Measurements from ENCODE around the gene QARS1.
A peak's percentile ranks its signal among the peaks of the same experiment; 100 is the strongest.

DNA sequence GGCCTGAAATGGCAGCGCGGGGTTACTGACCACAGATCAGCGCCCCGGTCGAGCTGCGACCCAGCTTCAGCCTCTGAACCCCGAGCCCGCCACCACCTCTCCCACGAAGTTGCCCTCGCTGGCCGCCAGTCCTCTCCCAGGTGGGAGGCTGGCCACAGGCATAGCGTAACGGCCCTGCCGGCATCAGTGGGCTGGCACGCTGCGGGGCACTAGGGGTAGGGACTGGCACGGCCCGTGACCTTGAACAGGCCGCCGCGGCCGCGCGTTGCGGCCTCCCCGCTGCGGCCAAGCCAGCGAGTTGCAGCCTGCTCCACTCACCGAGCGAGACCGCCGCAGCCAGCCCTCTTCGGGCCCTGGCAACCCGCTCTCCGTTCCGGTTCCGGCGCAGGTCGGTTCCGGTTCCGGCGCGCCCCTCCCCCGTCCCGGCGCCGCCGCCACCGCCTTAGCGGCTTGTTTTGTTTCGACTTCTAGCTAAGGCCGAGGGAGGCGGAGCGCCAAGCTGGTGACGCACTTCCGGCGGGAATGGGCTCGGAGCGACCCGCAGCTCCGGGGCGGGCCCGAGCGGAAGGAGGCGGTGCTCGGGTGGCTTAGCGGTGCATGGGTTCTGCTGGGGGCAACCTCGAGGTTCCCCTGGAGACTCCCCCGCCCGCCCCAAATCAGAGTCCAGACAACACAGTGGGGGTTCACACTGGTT is 16.0 kb upstream of the QARS1 start, which contains the start of gene USP19:
- TF ChIP-seq TAF1 (IDR thresholded peaks at IDR 0.05; ENCODE audit: borderline replicate concordance, insufficient read depth, low read length) (peak; percentile 13; the same call in 1 of the 2 replicates), POLR2AphosphoS5 (IDR thresholded peaks at IDR 0.05; ENCODE audit: low read depth, low read length) (peak; percentile 69)
- TF ChIP-seq, protein P1, sequence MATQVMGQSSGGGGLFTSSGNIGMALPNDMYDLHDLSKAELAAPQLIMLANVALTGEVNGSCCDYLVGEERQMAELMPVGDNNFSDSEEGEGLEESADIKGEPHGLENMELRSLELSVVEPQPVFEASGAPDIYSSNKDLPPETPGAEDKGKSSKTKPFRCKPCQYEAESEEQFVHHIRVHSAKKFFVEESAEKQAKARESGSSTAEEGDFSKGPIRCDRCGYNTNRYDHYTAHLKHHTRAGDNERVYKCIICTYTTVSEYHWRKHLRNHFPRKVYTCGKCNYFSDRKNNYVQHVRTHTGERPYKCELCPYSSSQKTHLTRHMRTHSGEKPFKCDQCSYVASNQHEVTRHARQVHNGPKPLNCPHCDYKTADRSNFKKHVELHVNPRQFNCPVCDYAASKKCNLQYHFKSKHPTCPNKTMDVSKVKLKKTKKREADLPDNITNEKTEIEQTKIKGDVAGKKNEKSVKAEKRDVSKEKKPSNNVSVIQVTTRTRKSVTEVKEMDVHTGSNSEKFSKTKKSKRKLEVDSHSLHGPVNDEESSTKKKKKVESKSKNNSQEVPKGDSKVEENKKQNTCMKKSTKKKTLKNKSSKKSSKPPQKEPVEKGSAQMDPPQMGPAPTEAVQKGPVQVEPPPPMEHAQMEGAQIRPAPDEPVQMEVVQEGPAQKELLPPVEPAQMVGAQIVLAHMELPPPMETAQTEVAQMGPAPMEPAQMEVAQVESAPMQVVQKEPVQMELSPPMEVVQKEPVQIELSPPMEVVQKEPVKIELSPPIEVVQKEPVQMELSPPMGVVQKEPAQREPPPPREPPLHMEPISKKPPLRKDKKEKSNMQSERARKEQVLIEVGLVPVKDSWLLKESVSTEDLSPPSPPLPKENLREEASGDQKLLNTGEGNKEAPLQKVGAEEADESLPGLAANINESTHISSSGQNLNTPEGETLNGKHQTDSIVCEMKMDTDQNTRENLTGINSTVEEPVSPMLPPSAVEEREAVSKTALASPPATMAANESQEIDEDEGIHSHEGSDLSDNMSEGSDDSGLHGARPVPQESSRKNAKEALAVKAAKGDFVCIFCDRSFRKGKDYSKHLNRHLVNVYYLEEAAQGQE (IDR thresholded peaks at IDR 0.05; ENCODE audit: insufficient read depth in 1 of 2, low read depth in 2 of 2, low read length in 2 of 2) = no peak

Data from PFSK-1 (cell line).